ENCODE measurements around the gene MEX3A. TPM values are rescaled to one million over a fixed set of nuclear protein-coding genes. Genes with fewer than 3 reads are reported as not detected.
"Not testable (repeated sequence)": the region's sequence is repeated elsewhere in the genome, so short reads cannot be mapped to it uniquely, and the experiment has no call there.

Gene MEX3A
- total RNA-seq: 0.20 and 0.50 TPM in 2 replicates

DNA sequence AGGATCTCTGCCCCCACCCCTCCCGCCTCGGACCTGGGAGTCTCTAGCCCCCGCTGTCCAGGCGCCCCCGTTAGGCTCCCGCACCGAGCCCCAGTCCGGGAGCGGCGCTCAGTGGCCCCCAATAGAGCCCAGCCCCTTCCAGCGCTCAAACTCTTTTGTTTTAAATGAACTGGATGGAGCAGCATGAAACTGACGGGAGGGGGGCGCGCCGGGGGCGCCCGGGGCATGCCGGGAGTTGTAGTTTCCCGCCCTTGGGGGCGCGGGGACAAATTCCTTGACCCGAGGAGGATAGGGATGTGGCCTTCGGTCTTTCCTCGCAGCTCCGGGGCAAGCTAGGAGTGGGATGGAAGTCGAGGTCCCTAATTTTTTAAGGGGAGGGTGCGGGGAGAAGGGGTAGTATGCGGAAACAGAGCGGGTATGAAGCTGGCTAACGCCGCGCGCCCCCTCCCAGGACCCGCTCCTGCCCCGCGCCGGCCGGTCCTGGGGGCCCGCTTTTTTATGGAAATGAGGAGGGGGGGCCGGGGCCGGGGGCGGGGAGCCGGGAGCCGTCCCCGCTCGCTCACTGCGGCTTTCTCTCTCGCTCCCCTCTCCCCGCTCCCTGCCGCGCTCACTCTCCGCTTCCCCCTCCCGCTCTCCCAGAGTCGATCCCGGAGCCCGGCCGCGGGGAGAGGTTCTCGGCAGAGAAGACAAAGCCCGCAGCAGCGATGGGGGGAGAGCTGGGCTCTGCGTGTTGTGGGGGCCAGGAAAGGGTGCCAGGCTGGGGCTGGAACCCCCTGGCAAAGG, at the start of gene MEX3A:
Gene MEX3A (minus strand): TSS at position 157 of the 783 bp plus-strand sequence. CDS start 467 bp downstream, outside the sequence.
- intact Hi-C loops (cut with micrococcal nuclease): no loop called here

GRCh38 chr1:156130578-156130942, 48.3 kb upstream of the MEX3A start:
- intact Hi-C loops (cut with micrococcal nuclease): loop anchor here (1.0 kb wide), 2 partner anchors 34 to 40 kb away; no protein-coding TSS in a partner anchor

GRCh38 chr1:156129687-156130577, 47.7 kb upstream of the MEX3A start:
- intact Hi-C loops (cut with micrococcal nuclease): loop anchor here (1.0 kb wide), 2 partner anchors 34 to 40 kb away; no protein-coding TSS in a partner anchor

GRCh38 chr1:156128654-156129597, 46.7 kb upstream of the MEX3A start:
- intact Hi-C loops (cut with micrococcal nuclease): no loop called here

- intact Hi-C loops (cut with micrococcal nuclease): no loop called here
Observed at GRCh38 chr1:156128308-156128653, 46.0 kb upstream of the MEX3A start.

GRCh38 chr1:156126630-156127534, 44.6 kb upstream of the MEX3A start:
- intact Hi-C loops (cut with micrococcal nuclease): loop anchor here (1.0 kb wide), 2 partner anchors 13 to 21 kb away; partner anchors contain the start of gene LMNA

GRCh38 chr1:156126043-156126629, 43.9 kb upstream of the MEX3A start:
- intact Hi-C loops (cut with micrococcal nuclease): no loop called here

GRCh38 chr1:156125544-156125943, 43.3 kb upstream of the MEX3A start:
- intact Hi-C loops (cut with micrococcal nuclease): not testable (repeated sequence)

DNA sequence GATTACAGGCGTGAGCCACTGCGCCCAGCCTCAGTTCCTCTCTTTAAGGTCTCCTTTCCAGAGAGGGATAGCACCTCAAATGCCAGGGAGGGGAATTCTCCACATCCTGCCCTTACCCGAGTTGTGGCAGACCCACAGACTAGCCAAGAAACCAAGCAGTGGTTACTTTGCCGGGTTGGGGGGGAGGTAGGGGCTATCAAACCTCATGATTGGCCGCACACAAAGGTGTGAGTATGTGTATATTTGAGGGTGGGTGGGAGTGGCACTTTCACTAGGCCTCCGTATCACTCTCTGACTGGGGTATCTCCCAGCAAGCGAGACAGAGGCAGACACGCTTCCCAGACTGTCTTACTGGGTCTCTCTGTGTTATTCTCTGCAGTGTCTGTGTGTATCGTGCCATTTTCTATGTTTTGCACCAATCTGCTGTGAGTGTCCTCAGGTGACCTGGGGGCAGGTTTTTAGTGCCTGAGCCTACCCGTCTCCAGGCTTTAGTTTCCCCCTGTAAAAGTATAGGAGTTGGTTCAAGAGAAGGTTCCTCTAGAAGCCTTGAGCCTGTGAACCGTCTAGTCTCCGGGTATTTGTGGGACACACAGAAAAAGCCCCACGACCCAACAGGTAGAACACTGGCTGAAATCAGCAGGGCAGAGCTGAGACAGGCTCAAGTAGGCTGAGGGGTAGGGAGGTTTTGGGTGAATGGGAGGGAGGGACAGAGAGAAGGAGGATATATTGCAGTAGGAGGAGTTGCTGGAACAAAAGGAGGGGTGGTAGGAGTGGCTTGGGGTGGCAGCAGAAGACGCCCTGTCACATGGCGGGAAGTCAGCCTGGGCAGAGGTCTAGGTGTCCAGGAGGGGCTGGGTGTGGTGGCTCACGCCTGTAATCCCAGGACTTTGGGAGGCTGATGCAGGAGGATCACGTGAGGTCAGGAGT, 42.6 kb upstream of the MEX3A start:
- intact Hi-C loops (cut with micrococcal nuclease): no loop called here

DNA sequence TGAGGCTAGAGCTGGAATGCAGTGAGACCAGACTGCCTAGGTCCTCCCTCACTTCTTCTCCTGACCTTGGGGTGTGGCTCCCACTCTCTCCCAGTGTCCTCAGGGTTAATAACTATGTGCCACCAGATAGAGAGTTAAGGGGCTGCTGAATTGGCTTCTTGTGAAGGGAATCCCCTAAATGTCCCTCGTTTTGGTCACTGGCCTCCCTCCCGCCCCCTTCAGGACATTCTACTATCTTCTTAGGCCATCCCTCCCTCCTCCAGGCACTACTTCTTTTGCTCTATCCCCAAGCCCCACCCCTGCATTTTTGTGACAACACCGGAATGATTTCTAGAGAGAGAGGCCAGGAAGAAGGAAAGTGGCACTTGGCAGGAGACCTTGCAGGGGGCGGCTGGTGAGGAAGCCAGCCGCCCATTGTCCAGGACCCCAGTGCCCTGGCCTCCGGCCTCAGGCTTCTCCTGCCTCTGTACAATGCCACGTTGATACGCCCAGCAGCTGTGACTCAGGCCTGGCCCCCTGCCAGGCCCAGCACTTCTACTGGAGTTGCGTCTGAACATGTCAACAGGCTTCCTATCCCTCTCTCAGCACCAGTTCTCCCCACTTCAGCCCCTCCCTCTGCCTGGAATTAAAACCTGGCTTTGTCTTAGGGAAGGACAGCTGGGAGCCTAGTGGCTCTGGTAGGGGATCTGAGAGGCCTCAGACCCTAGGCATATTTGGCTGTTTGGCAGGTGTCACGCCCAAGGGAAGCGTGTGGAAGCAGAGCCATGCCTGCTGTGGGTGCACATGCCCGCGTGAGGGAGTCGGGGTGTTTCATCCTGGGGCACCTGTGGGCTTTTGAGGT, 41.3 kb upstream of the MEX3A start:
- intact Hi-C loops (cut with micrococcal nuclease): no loop called here

DNA sequence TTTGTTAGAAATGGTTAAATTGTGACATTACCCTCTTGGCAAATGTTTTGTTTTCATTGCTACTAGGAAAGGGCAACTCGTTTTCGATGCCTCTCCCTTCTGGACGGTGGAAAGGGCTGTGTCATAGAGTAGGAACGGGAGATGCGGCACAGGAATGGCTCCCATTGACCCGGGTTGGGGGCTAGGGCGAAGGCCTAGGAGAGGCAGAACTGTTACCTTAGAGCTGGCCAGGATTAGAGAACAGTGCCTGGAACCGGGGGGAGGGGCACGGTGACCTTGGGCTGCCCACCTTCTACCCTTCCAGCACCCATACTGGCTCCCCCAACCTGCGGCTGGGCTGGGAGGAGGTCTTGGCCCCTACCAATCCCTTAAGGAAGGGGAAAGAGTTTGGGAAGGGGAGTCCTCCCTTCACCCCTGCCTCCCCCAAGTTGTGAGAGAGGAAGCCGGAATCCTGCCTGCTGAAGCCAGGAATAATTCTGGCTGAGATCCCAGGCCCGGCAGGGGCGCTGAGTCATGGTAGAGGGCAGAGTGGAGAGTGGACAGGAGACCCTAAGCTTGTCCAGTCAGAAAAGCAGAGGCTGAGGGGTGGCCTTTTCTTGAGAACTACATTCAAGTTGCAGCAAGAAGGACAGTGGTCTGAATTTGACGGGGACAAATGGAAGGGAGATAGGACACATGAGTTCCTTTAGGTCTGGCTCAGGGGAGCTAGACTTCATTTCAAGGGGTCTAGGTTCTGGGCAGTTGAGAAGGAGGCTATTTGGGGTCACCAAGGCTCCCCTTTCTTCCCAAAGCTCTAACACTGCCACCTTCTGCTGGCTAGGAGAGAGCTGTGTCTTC, 40.5 kb upstream of the MEX3A start:
- intact Hi-C loops (cut with micrococcal nuclease): no loop called here

GRCh38 chr1:156122086-156122485, 39.8 kb upstream of the MEX3A start:
- intact Hi-C loops (cut with micrococcal nuclease): no loop called here

DNA sequence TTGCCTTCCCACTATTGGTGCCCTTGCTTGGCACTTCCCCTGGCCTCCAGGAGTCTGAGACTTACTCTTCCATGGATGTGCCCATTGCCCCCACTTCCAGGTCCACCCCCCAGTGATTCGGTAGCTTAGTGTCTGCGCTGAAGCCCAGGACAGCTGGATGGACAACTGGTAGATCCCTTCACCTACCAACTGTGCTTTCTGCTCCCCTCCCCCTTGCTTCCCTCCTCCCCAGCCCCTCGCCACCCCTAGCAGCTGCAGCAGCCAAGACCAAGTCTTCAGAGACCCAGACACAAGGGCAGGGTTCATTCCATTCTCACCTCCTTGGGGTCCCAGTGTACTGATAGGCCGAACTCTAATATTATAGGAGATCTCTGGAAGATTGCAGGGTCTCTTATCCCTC, 39.2 kb upstream of the MEX3A start:
- intact Hi-C loops (cut with micrococcal nuclease): no loop called here

GRCh38 chr1:156121005-156121404, 38.7 kb upstream of the MEX3A start:
- intact Hi-C loops (cut with micrococcal nuclease): not testable (repeated sequence)

DNA sequence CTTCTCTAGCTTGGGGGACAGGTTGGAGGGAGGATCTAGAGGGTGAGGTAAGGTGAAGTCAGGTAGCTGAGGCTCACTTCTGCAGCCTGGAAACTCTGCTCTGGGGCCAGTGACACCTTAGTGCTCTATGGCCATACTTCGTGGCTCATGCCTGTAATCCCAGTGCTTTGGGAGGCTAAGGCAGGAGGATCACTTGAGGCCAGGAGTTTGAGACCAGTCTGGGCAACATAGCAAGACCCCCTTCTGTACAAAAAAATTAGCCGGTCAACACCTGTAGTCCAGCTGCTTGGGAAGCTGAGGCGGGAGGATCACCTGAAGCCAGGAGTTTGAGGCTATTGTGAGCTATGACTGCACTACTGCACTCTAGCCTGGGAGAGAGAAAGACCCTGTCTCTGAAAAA, 38.1 kb upstream of the MEX3A start:
- intact Hi-C loops (cut with micrococcal nuclease): no loop called here

- intact Hi-C loops (cut with micrococcal nuclease): no loop called here
Observed at GRCh38 chr1:156119503-156120209, 37.4 kb upstream of the MEX3A start.
